Gastrocnemius medialis (tissue), 4 donors: ENCODE results near the gene ASPM. TPM values are rescaled to one million over a fixed set of nuclear protein-coding genes. Genes with fewer than 3 reads are reported as not detected.

ENCODE experiments used
- ATAC-seq, 2 donors: fragments of 150-250 bp; one replicate each; pipeline ENCODE4 v1.9.1; 2016
- DNase-seq, 2 donors: peaks; one replicate each; pipeline ENCODE4 v3.0.0-alpha.2; 2019
- H3K27ac ChIP-seq, 4 donors: fragments of 200-600 bp; sonication (generic); 1 replicate in 1 of 4; 2 replicates in 3 of 4; pipeline ENCODE4 v1.5.1; 2016 to 2018; ENCODE audit warnings: mild to moderate bottlenecking in 2 of 4, moderate library complexity in 1 of 4
- H3K27me3 ChIP-seq, 3 donors: fragments of 200-600 bp; sonication (generic) in 2 of 3; 1 replicate in 1 of 3; 2 replicates in 2 of 3; pipeline versions ENCODE4 v1.5.1 to v1.6.0; 2016 to 2019; ENCODE audit warnings: mild to moderate bottlenecking in 1 of 3, moderate library complexity in 1 of 3
- H3K36me3 ChIP-seq, 2 donors: fragments of 200-600 bp; sonication (generic) in 1 of 2; one replicate each; pipeline ENCODE4 v1.5.1; 2017 to 2018
- H3K4me1 ChIP-seq, 2 donors: fragments of 200-600 bp; sonication (generic) in 1 of 2; one replicate each; pipeline ENCODE4 v1.5.1; 2016 to 2017; ENCODE audit warnings: mild to moderate bottlenecking in 2 of 2
- H3K4me3 ChIP-seq, 4 donors: fragments of 200-600 bp; sonication (generic) in 3 of 4; 1 replicate in 1 of 4; 2 replicates in 3 of 4; pipeline ENCODE4 v1.5.1; 2016 to 2019; ENCODE audit warnings: mild to moderate bottlenecking in 2 of 4
- H3K9me3 ChIP-seq, 3 donors: fragments of 200-600 bp; sonication (generic) in 2 of 3; 1 replicate in 1 of 3; 2 replicates in 2 of 3; pipeline ENCODE4 v1.5.1; 2016 to 2019
- POLR2A ChIP-seq, 2 donors: fragments of 450-650 bp; IDR thresholded peaks; one replicate each; pipeline ENCODE4 v1.6.1; 2017; ENCODE audit warnings: antibody characterized with exemption in 2 of 2, mild to moderate bottlenecking in 2 of 2, moderate library complexity in 2 of 2
- in situ Hi-C, 4 donors: fragments of 200-750 bp; cut with MboI; loops; one replicate each; pipeline versions ENCODE4 v1.15.0 to v1.8.0; 2017; ENCODE audit warnings: low sequenced_read_pairs in 4 of 4
- intact Hi-C: fragments of 100-400 bp; cut with DNase I; formaldehyde crosslinking; loops from one replicate; pipeline ENCODE4 v1.15.1; 2023; ENCODE audit warnings: low total_unique reads
- total RNA-seq, 4 donors: library from RNA; depleted of rRNA; stranded (reverse); fragments of >200 nt; gene quantifications; one replicate each; pipeline versions ENCODE4 v1.1.0 to v1.2.3, GENCODE V29; 2016
- TF ChIP-seq, protein P1 (sequence below), 5 experiments: fragments of 450-650 bp in 3 of 5; fragments of 200-600 bp in 2 of 5; sonication (generic) in 2 of 5; IDR thresholded peaks in 4 of 5; conservative IDR thresholded peaks in 1 of 5; 1 replicate in 4 of 5; 2 replicates in 1 of 5; pipeline ENCODE4 v1.5.1; 2016 to 2019; ENCODE audit warnings: antibody characterized with exemption in 5 of 5, mild to moderate bottlenecking in 3 of 5, moderate library complexity in 3 of 5

ASPM gene
- total RNA-seq, 4 donors from 2014 or later, result 0.05 to 0.52 (median 0.26) TPM

DNA sequence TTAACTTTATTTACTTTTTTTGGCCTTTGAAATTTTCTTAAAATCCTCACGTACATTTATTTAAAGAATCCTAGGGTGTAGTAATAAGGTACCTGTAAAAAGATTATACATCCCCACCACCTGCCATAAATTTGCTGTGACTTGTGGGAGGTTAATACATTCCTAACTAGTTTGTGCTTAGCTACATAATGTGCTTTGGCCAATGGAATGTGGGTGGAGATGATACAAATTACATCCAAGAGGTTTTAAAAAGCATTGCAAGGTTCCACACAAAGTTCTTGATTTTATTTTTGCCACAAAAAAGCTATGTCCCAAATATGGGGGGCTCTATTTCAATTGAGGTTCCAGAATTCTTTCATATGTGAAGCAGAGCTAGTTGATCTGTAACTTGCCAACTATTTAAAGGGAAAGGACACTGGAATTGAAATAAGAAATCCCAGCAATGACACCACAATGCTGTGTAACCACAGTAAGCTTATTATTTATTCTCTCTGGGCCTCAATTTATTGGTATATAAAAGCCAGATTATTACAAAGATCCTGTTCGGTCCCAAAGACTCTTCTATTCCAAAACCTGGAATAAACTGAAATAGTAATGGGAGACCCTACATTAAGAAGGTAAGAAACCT lies 15.7 kb downstream of the ASPM start:
- Histone ChIP-seq H3K27me3 (no peaks in the 10 kb centered on the region), H3K9me3 (no peaks in the 10 kb centered on the region), H3K27ac (no peak overlapping the region), H3K4me3 (no peak overlapping the region), H3K4me1 (no peaks in the 10 kb centered on the region), H3K36me3 (no peaks in the 10 kb centered on the region)
- in situ Hi-C loops (no loop called here), intact Hi-C loops (no loop called here)
- no peak for ATAC-seq
- no peak for DNase-seq
- TF ChIP-seq, protein P1, sequence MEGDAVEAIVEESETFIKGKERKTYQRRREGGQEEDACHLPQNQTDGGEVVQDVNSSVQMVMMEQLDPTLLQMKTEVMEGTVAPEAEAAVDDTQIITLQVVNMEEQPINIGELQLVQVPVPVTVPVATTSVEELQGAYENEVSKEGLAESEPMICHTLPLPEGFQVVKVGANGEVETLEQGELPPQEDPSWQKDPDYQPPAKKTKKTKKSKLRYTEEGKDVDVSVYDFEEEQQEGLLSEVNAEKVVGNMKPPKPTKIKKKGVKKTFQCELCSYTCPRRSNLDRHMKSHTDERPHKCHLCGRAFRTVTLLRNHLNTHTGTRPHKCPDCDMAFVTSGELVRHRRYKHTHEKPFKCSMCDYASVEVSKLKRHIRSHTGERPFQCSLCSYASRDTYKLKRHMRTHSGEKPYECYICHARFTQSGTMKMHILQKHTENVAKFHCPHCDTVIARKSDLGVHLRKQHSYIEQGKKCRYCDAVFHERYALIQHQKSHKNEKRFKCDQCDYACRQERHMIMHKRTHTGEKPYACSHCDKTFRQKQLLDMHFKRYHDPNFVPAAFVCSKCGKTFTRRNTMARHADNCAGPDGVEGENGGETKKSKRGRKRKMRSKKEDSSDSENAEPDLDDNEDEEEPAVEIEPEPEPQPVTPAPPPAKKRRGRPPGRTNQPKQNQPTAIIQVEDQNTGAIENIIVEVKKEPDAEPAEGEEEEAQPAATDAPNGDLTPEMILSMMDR (IDR thresholded peaks at IDR 0.05 in 4 of 5, conservative IDR thresholded peaks at IDR 0.05 in 1 of 5), result no peak
- no peak for TF ChIP-seq POLR2A (IDR thresholded peaks at IDR 0.05)

DNA sequence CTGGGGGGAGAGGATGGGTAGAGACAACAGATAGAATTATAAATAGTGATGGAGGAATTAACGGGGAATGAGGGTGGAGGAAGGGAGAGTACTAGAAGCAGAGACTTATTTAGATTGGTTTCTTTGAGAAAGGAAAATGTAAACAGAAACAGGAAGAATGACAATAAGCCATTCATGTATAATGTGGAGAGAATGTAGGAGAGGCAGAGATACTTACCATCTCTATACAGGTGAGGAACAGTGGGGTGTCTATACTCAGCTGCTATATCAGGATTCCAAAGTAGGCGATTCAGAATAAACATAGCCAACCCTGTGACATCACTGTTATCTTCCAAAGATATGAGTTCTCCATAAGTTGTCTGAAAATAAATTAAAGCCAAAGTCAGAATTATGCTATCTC lies 16.8 kb downstream of the ASPM start:
- no peak for TF ChIP-seq POLR2A (IDR thresholded peaks at IDR 0.05)
- TF ChIP-seq, protein P1 (IDR thresholded peaks at IDR 0.05 in 4 of 5, conservative IDR thresholded peaks at IDR 0.05 in 1 of 5), result no peak
- H3K4me1 ChIP-seq, result no peaks in the 10 kb centered on the region
- H3K9me3 ChIP-seq, result no peaks in the 10 kb centered on the region
- peaks cover 0 to 2% of the 10 kb centered on the region in 2 donors for H3K36me3 ChIP-seq
- no peaks in the 10 kb centered on the region for H3K27me3 ChIP-seq
- no peak overlapping the region for H3K27ac ChIP-seq
- intact Hi-C loops, result no loop called here
- H3K4me3 ChIP-seq, result no peak overlapping the region
- ATAC-seq, result no peak
- in situ Hi-C loops, result no loop called here
- DNase-seq, result no peak

- H3K27ac ChIP-seq, result no peak overlapping the region
- no peaks in the 10 kb centered on the region for H3K27me3 ChIP-seq
- intact Hi-C loops, result no loop called here
- no peaks in the 10 kb centered on the region for H3K9me3 ChIP-seq
- peaks cover 0 to 2% of the 10 kb centered on the region in 2 donors for H3K36me3 ChIP-seq
- in situ Hi-C loops, result no loop called here
- H3K4me1 ChIP-seq, result no peaks in the 10 kb centered on the region
- no peak for DNase-seq
- TF ChIP-seq POLR2A (IDR thresholded peaks at IDR 0.05), result no peak
- TF ChIP-seq, protein P1 (IDR thresholded peaks at IDR 0.05 in 4 of 5, conservative IDR thresholded peaks at IDR 0.05 in 1 of 5), result no peak
- H3K4me3 ChIP-seq, result no peak overlapping the region
- ATAC-seq, result no peak
Measured at GRCh38 chr1:197127246-197127912, 19.1 kb downstream of the ASPM start.

- no peak for DNase-seq
- in situ Hi-C loops, result no loop called here
- intact Hi-C loops, result no loop called here
- Histone ChIP-seq H3K27ac (no peak overlapping the region), H3K4me1 (no peaks in the 10 kb centered on the region), H3K27me3 (no peaks in the 10 kb centered on the region), H3K4me3 (no peak overlapping the region), H3K36me3 (peaks cover 0 to 2% of the 10 kb centered on the region in 2 donors), H3K9me3 (no peaks in the 10 kb centered on the region)
- TF ChIP-seq POLR2A (IDR thresholded peaks at IDR 0.05), result no peak
- TF ChIP-seq, protein P1 (IDR thresholded peaks at IDR 0.05 in 4 of 5, conservative IDR thresholded peaks at IDR 0.05 in 1 of 5), result no peak
- no peak for ATAC-seq
Measured at GRCh38 chr1:197126691-197127090, 19.8 kb downstream of the ASPM start.
